Hepatocyte (in vitro differentiated cells): ENCODE measurements around the gene S100A4.

Source experiments
- EZH2 ChIP-seq: fragments of 200-600 bp; sonication (generic); IDR thresholded peaks from 2 replicates; pipeline ENCODE4 v1.6.1; 2016; ENCODE audit warnings: antibody characterized with exemption, mild to moderate bottlenecking, borderline replicate concordance
- EZH2phosphoT487 ChIP-seq: fragments of 200-600 bp; sonication (generic); IDR thresholded peaks from one replicate; pipeline ENCODE4 v1.6.1; 2018; ENCODE audit warnings: antibody characterized with exemption, mild to moderate bottlenecking, low read depth, moderate library complexity; ENCODE audit not compliant: unreplicated experiment, severe bottlenecking
- TF ChIP-seq, protein P1 (sequence below): fragments of 200-600 bp; sonication (generic); IDR thresholded peaks from 2 replicates; pipeline ENCODE4 v1.5.1; 2016; ENCODE audit warnings: antibody characterized with exemption, mild to moderate bottlenecking; ENCODE audit not compliant: poor library complexity

DNA sequence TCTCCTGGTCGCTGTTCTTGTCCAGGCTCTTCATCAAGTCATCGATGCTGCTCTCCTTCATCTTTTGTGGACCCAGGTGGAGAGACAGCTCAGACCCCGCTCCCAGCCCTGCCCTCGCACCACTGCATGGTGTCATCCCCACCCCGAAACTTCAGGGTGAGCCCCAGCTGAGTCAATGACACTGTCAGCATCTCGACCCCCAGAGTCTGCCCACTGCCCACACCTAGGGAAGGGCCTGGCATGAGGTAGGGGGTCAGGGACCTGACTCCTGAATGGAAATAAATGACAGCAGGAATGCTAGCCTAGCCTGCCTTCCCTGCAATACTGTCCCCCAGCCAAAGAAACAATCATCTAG, 8.3 kb downstream of the S100A4 start:
- TF ChIP-seq, protein P1, sequence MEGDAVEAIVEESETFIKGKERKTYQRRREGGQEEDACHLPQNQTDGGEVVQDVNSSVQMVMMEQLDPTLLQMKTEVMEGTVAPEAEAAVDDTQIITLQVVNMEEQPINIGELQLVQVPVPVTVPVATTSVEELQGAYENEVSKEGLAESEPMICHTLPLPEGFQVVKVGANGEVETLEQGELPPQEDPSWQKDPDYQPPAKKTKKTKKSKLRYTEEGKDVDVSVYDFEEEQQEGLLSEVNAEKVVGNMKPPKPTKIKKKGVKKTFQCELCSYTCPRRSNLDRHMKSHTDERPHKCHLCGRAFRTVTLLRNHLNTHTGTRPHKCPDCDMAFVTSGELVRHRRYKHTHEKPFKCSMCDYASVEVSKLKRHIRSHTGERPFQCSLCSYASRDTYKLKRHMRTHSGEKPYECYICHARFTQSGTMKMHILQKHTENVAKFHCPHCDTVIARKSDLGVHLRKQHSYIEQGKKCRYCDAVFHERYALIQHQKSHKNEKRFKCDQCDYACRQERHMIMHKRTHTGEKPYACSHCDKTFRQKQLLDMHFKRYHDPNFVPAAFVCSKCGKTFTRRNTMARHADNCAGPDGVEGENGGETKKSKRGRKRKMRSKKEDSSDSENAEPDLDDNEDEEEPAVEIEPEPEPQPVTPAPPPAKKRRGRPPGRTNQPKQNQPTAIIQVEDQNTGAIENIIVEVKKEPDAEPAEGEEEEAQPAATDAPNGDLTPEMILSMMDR, result no peak
- TF ChIP-seq EZH2 (no peak), EZH2phosphoT487 (no peak)
